Measurements from ENCODE around the gene PGBD2.

The PGBD2 gene

GRCh38 chr1:248906009-248906752, at the start of gene PGBD2:
Gene PGBD2, plus strand, starts transcription at chr1:248906235. Its CDS starts 7,628 bp downstream, at chr1:248913863.
- no peaks in the 10 kb centered on the region for H3K9me3 ChIP-seq (ENCODE audit: control insufficient read depth, insufficient read depth, low read length)
- peak within 1 kb of the TSS; percentile 92 for H3K9ac ChIP-seq (ENCODE audit: low read depth, low read length)
- peaks cover 19% of the 10 kb centered on the region for H3K4me1 ChIP-seq (ENCODE audit: insufficient read depth, low read length)
- H3K36me3 ChIP-seq (ENCODE audit: insufficient read depth, low read length) = no peaks in the 10 kb centered on the region; the same call in 1 of the 2 replicates

GRCh38 chr1:248857201-248857600, 48.8 kb upstream of the PGBD2 start:
- Histone ChIP-seq H3K9ac (ENCODE audit: low read depth, low read length) (peak overlapping the region; percentile 77), H3K9me3 (ENCODE audit: control insufficient read depth, insufficient read depth, low read length) (no peaks in the 10 kb centered on the region), H3K36me3 (ENCODE audit: insufficient read depth, low read length) (no peaks in the 10 kb centered on the region; the same call in 1 of the 2 replicates), H3K4me1 (ENCODE audit: insufficient read depth, low read length) (no peaks in the 10 kb centered on the region)

- Histone ChIP-seq H3K36me3 (ENCODE audit: insufficient read depth, low read length) (no peaks in the 10 kb centered on the region; the same call in 1 of the 2 replicates), H3K9ac (ENCODE audit: low read depth, low read length) (peak overlapping the region; percentile 77), H3K9me3 (ENCODE audit: control insufficient read depth, insufficient read depth, low read length) (no peaks in the 10 kb centered on the region), H3K4me1 (ENCODE audit: insufficient read depth, low read length) (no peaks in the 10 kb centered on the region)
Measured at GRCh38 chr1:248857749-248858095, 48.3 kb upstream of the PGBD2 start.

GRCh38 chr1:248858096-248858890, 47.7 kb upstream of the PGBD2 start:
- Histone ChIP-seq H3K36me3 (ENCODE audit: insufficient read depth, low read length) (no peaks in the 10 kb centered on the region; the same call in 1 of the 2 replicates), H3K9me3 (ENCODE audit: control insufficient read depth, insufficient read depth, low read length) (no peaks in the 10 kb centered on the region), H3K4me1 (ENCODE audit: insufficient read depth, low read length) (no peaks in the 10 kb centered on the region), H3K9ac (ENCODE audit: low read depth, low read length) (peak overlapping the region; percentile 77)

- Histone ChIP-seq H3K9me3 (ENCODE audit: control insufficient read depth, insufficient read depth, low read length) (no peaks in the 10 kb centered on the region), H3K4me1 (ENCODE audit: insufficient read depth, low read length) (no peaks in the 10 kb centered on the region), H3K9ac (ENCODE audit: low read depth, low read length) (peak within 1 kb of the TSS; percentile 77), H3K36me3 (ENCODE audit: insufficient read depth, low read length) (no peaks in the 10 kb centered on the region)
Measured at GRCh38 chr1:248858891-248859889, 46.8 kb upstream of the PGBD2 start, which contains the start of gene ZNF692. Gene ZNF692, minus strand, starts transcription at chr1:248859085. Its CDS starts 776 bp downstream, at chr1:248858309.

- H3K9me3 ChIP-seq (ENCODE audit: control insufficient read depth, insufficient read depth, low read length) = no peaks in the 10 kb centered on the region
- no peak overlapping the region for H3K9ac ChIP-seq (ENCODE audit: low read depth, low read length)
- no peaks in the 10 kb centered on the region for H3K36me3 ChIP-seq (ENCODE audit: insufficient read depth, low read length)
- no peaks in the 10 kb centered on the region for H3K4me1 ChIP-seq (ENCODE audit: insufficient read depth, low read length)
Measured at GRCh38 chr1:248860007-248860406, 46.0 kb upstream of the PGBD2 start.

GRCh38 chr1:248861616-248862015, 44.4 kb upstream of the PGBD2 start:
- Histone ChIP-seq H3K9ac (ENCODE audit: low read depth, low read length) (no peak overlapping the region), H3K9me3 (ENCODE audit: control insufficient read depth, insufficient read depth, low read length) (no peaks in the 10 kb centered on the region), H3K4me1 (ENCODE audit: insufficient read depth, low read length) (no peaks in the 10 kb centered on the region), H3K36me3 (ENCODE audit: insufficient read depth, low read length) (no peaks in the 10 kb centered on the region)

GRCh38 chr1:248862695-248862997, 43.4 kb upstream of the PGBD2 start:
- H3K36me3 ChIP-seq (ENCODE audit: insufficient read depth, low read length) = no peaks in the 10 kb centered on the region
- peak overlapping the region; percentile 84 for H3K9ac ChIP-seq (ENCODE audit: low read depth, low read length)
- H3K9me3 ChIP-seq (ENCODE audit: control insufficient read depth, insufficient read depth, low read length) = no peaks in the 10 kb centered on the region
- H3K4me1 ChIP-seq (ENCODE audit: insufficient read depth, low read length) = no peaks in the 10 kb centered on the region

- no peaks in the 10 kb centered on the region for H3K9me3 ChIP-seq (ENCODE audit: control insufficient read depth, insufficient read depth, low read length)
- no peaks in the 10 kb centered on the region for H3K4me1 ChIP-seq (ENCODE audit: insufficient read depth, low read length)
- no peaks in the 10 kb centered on the region for H3K36me3 ChIP-seq (ENCODE audit: insufficient read depth, low read length)
- peak overlapping the region; percentile 84 for H3K9ac ChIP-seq (ENCODE audit: low read depth, low read length)
Measured at GRCh38 chr1:248862998-248863881, 42.8 kb upstream of the PGBD2 start.

- Histone ChIP-seq H3K9me3 (ENCODE audit: control insufficient read depth, insufficient read depth, low read length) (no peaks in the 10 kb centered on the region), H3K4me1 (ENCODE audit: insufficient read depth, low read length) (no peaks in the 10 kb centered on the region), H3K36me3 (ENCODE audit: insufficient read depth, low read length) (no peaks in the 10 kb centered on the region), H3K9ac (ENCODE audit: low read depth, low read length) (no peak overlapping the region; the same call in 1 of the 2 replicates)
Measured at GRCh38 chr1:248871837-248872401, 34.1 kb upstream of the PGBD2 start.

- Histone ChIP-seq H3K9me3 (ENCODE audit: control insufficient read depth, insufficient read depth, low read length) (no peaks in the 10 kb centered on the region), H3K36me3 (ENCODE audit: insufficient read depth, low read length) (no peaks in the 10 kb centered on the region), H3K9ac (ENCODE audit: low read depth, low read length) (peak overlapping the region; percentile 91), H3K4me1 (ENCODE audit: insufficient read depth, low read length) (no peaks in the 10 kb centered on the region)
Measured at GRCh38 chr1:248872752-248873408, 33.2 kb upstream of the PGBD2 start.

GRCh38 chr1:248873409-248873992, 32.5 kb upstream of the PGBD2 start:
- Histone ChIP-seq H3K4me1 (ENCODE audit: insufficient read depth, low read length) (no peaks in the 10 kb centered on the region), H3K9me3 (ENCODE audit: control insufficient read depth, insufficient read depth, low read length) (no peaks in the 10 kb centered on the region), H3K9ac (ENCODE audit: low read depth, low read length) (peak overlapping the region; percentile 91), H3K36me3 (ENCODE audit: insufficient read depth, low read length) (no peaks in the 10 kb centered on the region)
